HEK293T (cell line): Measurements from ENCODE around the gene FBXO45.

Source experiments
- BHLHE40 ChIP-seq: fragments of 450-650 bp; IDR thresholded peaks from 2 replicates; pipeline ENCODE4 v1.6.1; 2016; ENCODE audit warnings: mild to moderate bottlenecking, moderate library complexity, borderline replicate concordance
- CTBP1 ChIP-seq: fragments of 450-650 bp; IDR thresholded peaks from 2 replicates; pipeline ENCODE4 v1.6.1; 2016; ENCODE audit warnings: borderline replicate concordance
- ELF4 ChIP-seq: fragments of 450-650 bp; IDR thresholded peaks from 2 replicates; pipeline ENCODE4 v1.6.1; 2017; ENCODE audit warnings: antibody characterized with exemption
- FOXM1 ChIP-seq: fragments of 450-650 bp; IDR thresholded peaks from 2 replicates; pipeline ENCODE4 v1.6.1; 2017; ENCODE audit warnings: mild to moderate bottlenecking, borderline replicate concordance
- HDGF ChIP-seq: fragments of 450-650 bp; IDR thresholded peaks from 2 replicates; pipeline ENCODE4 v1.6.1; 2017; ENCODE audit warnings: antibody characterized with exemption, borderline replicate concordance
- L3MBTL2 ChIP-seq: fragments of 450-650 bp; conservative IDR thresholded peaks from 2 replicates; pipeline ENCODE4 v1.6.1; 2016; ENCODE audit warnings: mild to moderate bottlenecking
- LEF1 ChIP-seq: fragments of 450-650 bp; IDR thresholded peaks from 2 replicates; pipeline ENCODE4 v1.6.1; 2017; ENCODE audit warnings: mild to moderate bottlenecking, borderline replicate concordance
- PKNOX1 ChIP-seq: fragments of 450-650 bp; IDR thresholded peaks from 2 replicates; pipeline ENCODE4 v1.6.1; 2016
- SP1 ChIP-seq: fragments of 450-650 bp; IDR thresholded peaks from 2 replicates; pipeline ENCODE4 v1.6.1; 2017
- TARDBP ChIP-seq: fragments of 450-650 bp; IDR thresholded peaks from 2 replicates; pipeline ENCODE4 v1.6.1; 2016

GRCh38 chr3:196634829-196635228 lies 66.4 kb downstream of the FBXO45 start:
- TF ChIP-seq CTBP1 (no peak), FOXM1 (no peak), PKNOX1 (no peak), LEF1 (no peak), HDGF (no peak), L3MBTL2 (no peak), ELF4 (no peak), SP1 (no peak), BHLHE40 (no peak), TARDBP (no peak)
